Coronary artery (tissue), 2 donors: Measurements from ENCODE around the gene AP5B1.

Source experiments
- DNase-seq: peaks from one replicate; pipeline ENCODE4 v3.0.0-alpha.2; 2017; ENCODE audit warnings: low spot score
- H3K27ac ChIP-seq, 2 donors: fragments of 200-600 bp; sonication (generic); one replicate each; pipeline ENCODE4 v1.5.1; 2016 to 2019
- H3K4me3 ChIP-seq: fragments of 200-600 bp; sonication (generic); 2 replicates; pipeline ENCODE4 v1.5.1; 2016; ENCODE audit warnings: mild to moderate bottlenecking, moderate library complexity
- TF ChIP-seq, protein P1 (sequence below): fragments of 200-600 bp; sonication (generic); IDR thresholded peaks from one replicate; pipeline ENCODE4 v1.5.1; 2019; ENCODE audit warnings: antibody characterized with exemption

The AP5B1 gene

DNA sequence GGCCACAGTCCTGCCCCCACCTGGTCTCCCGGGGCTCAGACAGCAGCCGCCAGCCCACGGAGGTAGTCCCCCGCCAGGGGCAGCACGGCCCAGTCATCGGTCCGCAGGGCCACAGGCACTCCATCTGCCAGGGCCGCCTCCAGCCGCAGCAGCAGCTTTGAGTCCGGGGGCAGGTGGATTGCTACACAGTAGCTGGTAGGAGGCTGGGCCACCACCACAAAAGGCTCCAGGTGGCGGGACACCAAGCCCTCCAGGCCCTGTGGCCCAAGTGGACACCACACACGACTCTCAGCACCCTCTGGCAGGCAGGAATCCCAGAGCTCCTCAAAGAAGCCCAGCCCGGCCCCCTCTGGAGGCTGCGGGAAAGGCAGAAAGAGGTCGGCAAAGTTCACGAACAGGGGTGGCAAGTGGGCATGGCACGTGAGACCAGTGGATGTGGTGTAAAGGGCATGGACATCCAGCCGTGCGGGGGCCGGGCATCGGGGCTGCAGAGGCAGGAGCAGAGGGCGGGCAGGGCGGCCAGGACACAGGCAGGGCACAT, 2.9 kb downstream of the AP5B1 start:
- H3K27ac ChIP-seq, result no peak overlapping the region
- peak; percentile 72 for DNase-seq
- TF ChIP-seq, protein P1, sequence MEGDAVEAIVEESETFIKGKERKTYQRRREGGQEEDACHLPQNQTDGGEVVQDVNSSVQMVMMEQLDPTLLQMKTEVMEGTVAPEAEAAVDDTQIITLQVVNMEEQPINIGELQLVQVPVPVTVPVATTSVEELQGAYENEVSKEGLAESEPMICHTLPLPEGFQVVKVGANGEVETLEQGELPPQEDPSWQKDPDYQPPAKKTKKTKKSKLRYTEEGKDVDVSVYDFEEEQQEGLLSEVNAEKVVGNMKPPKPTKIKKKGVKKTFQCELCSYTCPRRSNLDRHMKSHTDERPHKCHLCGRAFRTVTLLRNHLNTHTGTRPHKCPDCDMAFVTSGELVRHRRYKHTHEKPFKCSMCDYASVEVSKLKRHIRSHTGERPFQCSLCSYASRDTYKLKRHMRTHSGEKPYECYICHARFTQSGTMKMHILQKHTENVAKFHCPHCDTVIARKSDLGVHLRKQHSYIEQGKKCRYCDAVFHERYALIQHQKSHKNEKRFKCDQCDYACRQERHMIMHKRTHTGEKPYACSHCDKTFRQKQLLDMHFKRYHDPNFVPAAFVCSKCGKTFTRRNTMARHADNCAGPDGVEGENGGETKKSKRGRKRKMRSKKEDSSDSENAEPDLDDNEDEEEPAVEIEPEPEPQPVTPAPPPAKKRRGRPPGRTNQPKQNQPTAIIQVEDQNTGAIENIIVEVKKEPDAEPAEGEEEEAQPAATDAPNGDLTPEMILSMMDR, result no peak
- H3K4me3 ChIP-seq, result no peak overlapping the region

DNA sequence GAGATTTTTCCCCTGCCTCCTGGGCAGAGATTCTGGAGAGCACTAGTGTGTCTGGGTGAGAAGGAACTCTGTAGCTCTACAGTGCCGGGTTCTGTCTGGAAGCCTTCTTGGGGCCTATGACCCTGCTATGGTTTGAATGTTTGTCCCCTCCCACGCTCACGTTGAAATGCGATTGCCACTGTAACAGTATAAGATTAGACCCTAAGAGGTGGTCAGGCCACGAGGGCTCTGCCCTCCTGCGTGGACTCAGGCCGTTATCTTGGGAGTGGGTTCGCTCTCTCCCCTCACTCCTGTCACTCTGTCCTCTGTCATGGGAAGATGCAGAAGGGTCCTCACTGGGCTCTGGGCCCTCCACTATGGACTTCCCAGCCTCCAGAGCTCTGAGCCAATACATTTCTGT, 3.5 kb downstream of the AP5B1 start:
- H3K27ac ChIP-seq, result no peak overlapping the region
- H3K4me3 ChIP-seq, result no peak overlapping the region
- no peak for DNase-seq
- TF ChIP-seq, protein P1, result no peak

DNA sequence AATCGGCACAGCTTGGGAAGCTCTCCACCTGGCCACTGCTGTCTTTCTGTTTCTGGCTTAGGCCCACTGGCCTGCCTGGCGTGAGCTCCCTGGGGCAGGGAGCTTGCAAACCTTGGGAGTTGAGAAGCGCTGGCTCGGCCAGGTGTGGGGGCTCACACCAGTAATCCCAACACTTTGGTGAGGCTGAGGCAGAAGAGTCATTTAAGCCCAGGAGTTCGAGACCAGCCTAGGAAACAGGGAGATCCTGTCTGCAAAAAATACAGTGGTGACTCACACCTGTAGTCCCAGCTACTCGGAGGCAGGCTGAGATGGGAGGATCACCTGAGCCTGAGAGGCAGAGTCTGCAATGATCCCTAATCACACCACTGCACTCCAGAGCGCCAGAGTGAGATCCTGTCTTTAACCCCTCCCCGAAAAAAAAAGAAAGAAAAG, 4.0 kb downstream of the AP5B1 start:
- DNase-seq, result no peak
- no peak overlapping the region for H3K4me3 ChIP-seq
- H3K27ac ChIP-seq, result peak overlapping the region in 1 of 2 donors; percentile 24
- TF ChIP-seq, protein P1, result no peak

DNA sequence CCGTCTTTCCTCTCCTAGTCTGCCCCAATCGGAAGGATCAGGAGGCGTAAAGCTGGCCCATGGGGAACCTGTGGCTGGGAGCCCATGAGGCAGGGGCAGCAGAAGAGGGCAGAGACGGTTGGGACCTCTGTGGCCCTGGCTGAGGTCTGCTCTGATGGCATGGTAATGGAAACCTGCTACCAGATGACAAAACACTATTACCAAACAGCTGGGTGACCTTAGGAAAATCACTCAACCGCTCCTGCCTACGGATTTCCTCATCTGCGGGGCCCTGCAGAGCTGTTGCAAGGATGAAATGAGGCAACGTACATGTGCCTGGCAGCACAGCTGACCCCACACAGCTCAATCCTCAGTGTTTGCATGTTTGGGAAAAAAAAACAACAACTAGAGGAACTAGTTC, 4.6 kb downstream of the AP5B1 start:
- H3K27ac ChIP-seq, result peak overlapping the region in 1 of 2 donors; percentile 59
- no peak overlapping the region for H3K4me3 ChIP-seq
- TF ChIP-seq, protein P1, result no peak
- DNase-seq, result peak; percentile 73

DNA sequence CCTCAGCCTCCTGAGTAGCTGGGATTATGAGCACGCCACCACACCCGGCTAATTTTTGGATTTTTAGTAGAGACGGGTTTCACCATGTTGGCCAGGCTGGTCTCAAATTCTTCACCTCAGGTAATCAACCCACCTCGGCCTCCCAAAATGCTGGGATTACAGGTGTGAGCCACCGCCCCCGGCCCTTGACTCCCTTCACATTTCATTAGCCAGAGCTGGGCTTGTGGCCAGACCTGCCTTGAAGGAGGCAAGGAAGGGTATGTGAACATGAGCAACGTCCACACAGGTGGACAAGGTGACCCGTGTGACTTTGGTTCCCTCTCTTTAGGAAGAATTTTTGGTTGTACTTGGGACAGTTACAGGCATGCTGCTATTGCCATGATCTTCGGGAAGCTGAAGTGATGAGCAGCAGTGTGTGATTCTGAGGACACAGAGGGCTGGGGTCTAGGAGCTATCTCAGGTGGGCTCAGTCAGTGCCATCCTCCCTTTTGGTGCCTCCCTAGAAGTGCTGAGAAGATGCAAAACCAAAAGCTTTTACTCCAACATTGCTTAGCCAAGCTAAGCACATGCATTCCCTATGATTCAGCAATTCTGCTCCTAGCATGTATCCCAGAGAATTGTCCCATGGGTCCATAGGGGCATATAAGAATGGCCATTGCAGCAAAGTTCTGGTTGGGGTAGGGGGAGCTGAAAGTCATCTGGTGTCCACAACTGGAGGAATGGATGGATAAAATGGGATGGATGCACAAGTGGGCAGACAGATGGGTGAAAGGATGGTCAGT, 6.1 kb downstream of the AP5B1 start:
- no peak for DNase-seq
- H3K4me3 ChIP-seq, result no peak overlapping the region
- TF ChIP-seq, protein P1, result no peak
- H3K27ac ChIP-seq, result peak overlapping the region in 1 of 2 donors; percentile 62

DNA sequence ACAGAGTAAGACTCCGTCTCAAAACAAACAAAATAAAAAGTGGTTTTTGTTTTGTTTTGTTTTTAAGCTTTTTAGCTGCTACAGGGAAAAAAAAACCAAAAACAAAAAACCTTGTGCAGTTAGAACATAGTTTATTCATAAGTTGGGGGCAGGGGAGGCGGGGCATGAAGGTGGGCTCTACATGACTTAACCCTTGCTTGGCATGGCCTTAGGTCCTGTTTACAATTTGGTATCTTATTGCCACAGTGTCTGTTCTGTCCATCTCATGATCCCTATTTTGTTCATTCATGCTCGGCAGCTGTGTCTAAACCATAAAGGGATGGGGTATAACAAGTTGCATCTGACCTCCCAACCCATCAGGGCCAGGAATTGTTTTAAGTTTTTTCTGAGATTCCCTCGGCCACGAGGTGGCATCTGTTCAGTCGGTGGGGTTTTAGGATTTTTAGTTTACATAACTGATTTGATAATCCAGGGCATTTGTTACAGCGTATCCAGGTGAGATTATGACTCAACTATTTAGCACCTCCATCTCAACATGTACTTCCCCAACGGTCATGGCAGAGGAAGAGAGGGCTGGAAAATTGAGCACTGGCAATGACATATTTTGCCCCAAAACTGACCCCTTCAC, 6.9 kb downstream of the AP5B1 start:
- TF ChIP-seq, protein P1, result no peak
- Histone ChIP-seq H3K4me3 (no peak overlapping the region), H3K27ac (no peak overlapping the region)
- DNase-seq, result no peak
